GM23338 (cell line): ENCODE measurements around the gene SPRY1. TPM values are rescaled to one million over a fixed set of nuclear protein-coding genes. Genes with fewer than 3 reads are reported as not detected.
A peak's percentile ranks its signal among the peaks of the same experiment; 100 is the strongest.

Source experiments
- ATAC-seq: fragments of 200-7000 bp; cut with Tn5 transposase; 3 replicates; pipeline ENCODE4 v1.9.1; 2020
- DNase-seq: peaks from one replicate; pipeline ENCODE4 v3.0.0-alpha.2; 2015; ENCODE audit warnings: low spot score
- H2AFZ ChIP-seq: fragments of 200-600 bp; sonication (generic); 2 replicates; pipeline ENCODE4 v1.8.0; 2016; ENCODE audit warnings: antibody characterized with exemption, mild to moderate bottlenecking, moderate library complexity
- H3F3A ChIP-seq: fragments of 200-600 bp; sonication (generic); replicated peaks from 2 replicates; pipeline ENCODE4 v1.8.0; 2017; ENCODE audit warnings: antibody characterized with exemption, mixed run types, low read depth
- H3K27ac ChIP-seq: fragments of 200-600 bp; sonication (generic); 2 replicates; pipeline ENCODE4 v1.6.1; 2016; ENCODE audit warnings: low read depth
- H3K27me3 ChIP-seq: fragments of 200-600 bp; sonication (generic); 2 replicates; pipeline ENCODE4 v1.8.0; 2016; ENCODE audit warnings: mild to moderate bottlenecking, mixed run types, moderate library complexity; ENCODE audit not compliant: insufficient read depth
- H3K36me3 ChIP-seq: fragments of 200-600 bp; sonication (generic); 2 replicates; pipeline ENCODE4 v1.8.0; 2016; ENCODE audit warnings: mild to moderate bottlenecking; ENCODE audit not compliant: insufficient read depth
- H3K4me1 ChIP-seq: fragments of 200-600 bp; sonication (generic); 2 replicates; pipeline ENCODE4 v1.8.0; 2016; ENCODE audit warnings: mild to moderate bottlenecking, moderate library complexity; ENCODE audit not compliant: insufficient read depth
- H3K4me2 ChIP-seq: fragments of 200-600 bp; sonication (generic); 2 replicates; pipeline ENCODE4 v1.7.1; 2017; ENCODE audit warnings: mixed run types
- H3K4me3 ChIP-seq: fragments of 200-600 bp; sonication (generic); 2 replicates; pipeline ENCODE4 v1.6.1; 2016; ENCODE audit warnings: mixed run types
- H3K79me2 ChIP-seq: fragments of 200-600 bp; sonication (generic); replicated peaks from 2 replicates; pipeline ENCODE4 v1.8.0; 2017; ENCODE audit warnings: mild to moderate bottlenecking; ENCODE audit not compliant: insufficient read depth
- H3K9me2 ChIP-seq: fragments of 200-600 bp; sonication (generic); 2 replicates; pipeline ENCODE4 v1.8.0; 2017; ENCODE audit not compliant: insufficient read depth
- H4K20me1 ChIP-seq: fragments of 200-600 bp; sonication (generic); replicated peaks from 2 replicates; pipeline ENCODE4 v1.8.0; 2017; ENCODE audit warnings: mild to moderate bottlenecking; ENCODE audit not compliant: insufficient read depth
- H3K27ac Mint-ChIP-seq: 2 replicates; pipeline ENCODE4 v1.8.0; 2020; ENCODE audit warnings: inconsistent platforms, mild to moderate bottlenecking, moderate library complexity, mixed read lengths
- H3K27me3 Mint-ChIP-seq: 3 replicates; pipeline ENCODE4 v1.8.0; 2022; ENCODE audit warnings: low read depth, mild to moderate bottlenecking, moderate library complexity, mixed read lengths, inconsistent platforms; ENCODE audit not compliant: insufficient read depth, poor library complexity
- H3K36me3 Mint-ChIP-seq: 3 replicates; pipeline ENCODE4 v1.8.0; 2021; ENCODE audit warnings: low read depth, mild to moderate bottlenecking, inconsistent platforms, moderate library complexity, mixed read lengths
- H3K4me1 Mint-ChIP-seq: 3 replicates; pipeline ENCODE4 v1.8.0; 2020; ENCODE audit warnings: mild to moderate bottlenecking, inconsistent platforms, mixed read lengths
- H3K4me3 Mint-ChIP-seq: 3 replicates; pipeline ENCODE4 v1.8.0; 2021; ENCODE audit warnings: moderate library complexity, mild to moderate bottlenecking, inconsistent platforms, mixed read lengths
- H3K9me3 Mint-ChIP-seq: 3 replicates; pipeline ENCODE4 v1.8.0; 2020; ENCODE audit warnings: moderate library complexity, mild to moderate bottlenecking, inconsistent platforms, mixed read lengths
- EZH2 ChIP-seq: fragments of 200-600 bp; sonication (generic); IDR thresholded peaks from one replicate; pipeline ENCODE4 v1.8.0; 2017; ENCODE audit warnings: antibody characterized with exemption, mild to moderate bottlenecking, low read depth; ENCODE audit not compliant: unreplicated experiment
- JUNB ChIP-seq: IDR thresholded peaks from one replicate; pipeline ENCODE4 v1.6.1; 2016; ENCODE audit warnings: antibody characterized with exemption; ENCODE audit not compliant: unreplicated experiment
- polyA plus RNA-seq: library from polyadenylated mRNA; unstranded; fragments of >200 nt; fragmentation: Nextera tagmentation; extraction: Ambion mirVana; gene quantifications from 2 replicates; pipeline ENCODE4 v1.2.1, GENCODE V29; 2016
- total RNA-seq: library from RNA; depleted of rRNA; stranded (reverse); fragments of >200 nt; shearing (Covaris generic); gene quantifications from 2 replicates; pipeline ENCODE4 v1.2.3, GENCODE V29; 2014
- TF ChIP-seq, protein P1 (sequence below): fragments of 250-450 bp; sonication (Bioruptor Pico); IDR thresholded peaks from 2 replicates; pipeline ENCODE4 v1.5.0; 2020; ENCODE audit warnings: mild to moderate bottlenecking, moderate library complexity
- TF ChIP-seq, protein P2 (sequence below): IDR thresholded peaks from 2 replicates; pipeline ENCODE4 v1.6.1; 2016; ENCODE audit warnings: antibody characterized with exemption

Gene SPRY1
- total and polyA plus RNA-seq, 2 experiments from 2014 or later = 62.8 to 103 TPM

DNA sequence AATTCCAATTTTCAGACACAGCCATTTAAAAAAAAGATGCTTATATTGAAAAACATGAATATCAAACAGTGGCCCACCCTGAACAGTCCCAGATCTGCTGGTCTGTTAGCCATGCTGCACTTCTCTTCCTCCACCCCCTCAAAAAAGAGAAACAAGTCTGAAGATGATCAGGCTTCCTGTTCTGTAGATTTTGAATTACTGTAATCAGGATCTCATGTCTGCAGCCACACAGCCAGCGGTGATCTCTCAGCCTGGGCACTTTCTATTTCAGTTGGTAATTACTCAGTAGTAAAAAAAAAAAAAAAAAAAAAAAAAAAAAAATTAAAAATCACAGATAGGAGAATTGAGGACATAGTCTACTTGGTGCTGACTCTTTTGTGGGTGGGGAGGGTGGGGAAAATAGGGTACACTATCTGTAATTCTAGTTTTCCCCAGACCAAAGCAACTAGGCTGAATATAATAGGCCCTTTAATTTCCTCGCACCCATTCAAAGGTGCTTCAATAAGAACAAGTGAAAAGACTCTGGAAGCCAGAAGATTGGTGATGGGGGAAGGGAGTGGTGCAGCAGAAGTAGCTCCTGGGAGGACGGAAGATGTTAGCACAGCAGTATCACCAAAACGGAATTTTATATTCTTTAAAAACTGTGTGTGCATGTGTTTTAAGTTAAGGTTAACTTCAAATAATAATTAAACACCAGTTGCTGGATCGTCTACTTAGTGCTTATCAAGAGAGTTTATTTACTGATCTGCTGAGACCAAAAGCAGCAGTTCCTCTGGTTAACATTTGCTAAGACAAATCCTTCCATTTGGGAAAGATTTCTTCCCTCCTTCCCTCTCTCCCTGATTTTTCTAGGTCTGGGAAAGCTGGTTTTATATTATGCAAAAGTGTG is 47.0 kb downstream of the SPRY1 start:
- Histone ChIP-seq H2AFZ (peak overlapping the region; percentile 43; the same call in 1 of the 2 replicates), H3K4me1 (peaks cover 15% of the 10 kb centered on the region), H3K36me3 (no peaks in the 10 kb centered on the region), H3K79me2 (no peaks in the 10 kb centered on the region), H3K4me2 (peak overlapping the region; percentile 66), H3K27ac (peak overlapping the region; percentile 72; the same call in 1 of the 2 replicates), H4K20me1 (no peaks in the 10 kb centered on the region), H3K27me3 (no peaks in the 10 kb centered on the region), H3F3A (no peaks in the 10 kb centered on the region), H3K9me2 (no peaks in the 10 kb centered on the region), H3K4me3 (peak overlapping the region; percentile 35)
- peak overlapping the region; percentile 94 for H3K27ac Mint-ChIP-seq
- peak overlapping the region; percentile 67 for H3K4me3 Mint-ChIP-seq
- no peaks in the 10 kb centered on the region; the same call in 2 of the 3 replicates for H3K9me3 Mint-ChIP-seq
- DNase-seq (peak; percentile 32), ATAC-seq (peak; percentile 78)
- peaks cover 3% of the 10 kb centered on the region; the same call in 1 of the 3 replicates for H3K36me3 Mint-ChIP-seq
- peaks cover 4% of the 10 kb centered on the region for H3K27me3 Mint-ChIP-seq
- peaks cover 27% of the 10 kb centered on the region for H3K4me1 Mint-ChIP-seq
- TF ChIP-seq, protein P1, sequence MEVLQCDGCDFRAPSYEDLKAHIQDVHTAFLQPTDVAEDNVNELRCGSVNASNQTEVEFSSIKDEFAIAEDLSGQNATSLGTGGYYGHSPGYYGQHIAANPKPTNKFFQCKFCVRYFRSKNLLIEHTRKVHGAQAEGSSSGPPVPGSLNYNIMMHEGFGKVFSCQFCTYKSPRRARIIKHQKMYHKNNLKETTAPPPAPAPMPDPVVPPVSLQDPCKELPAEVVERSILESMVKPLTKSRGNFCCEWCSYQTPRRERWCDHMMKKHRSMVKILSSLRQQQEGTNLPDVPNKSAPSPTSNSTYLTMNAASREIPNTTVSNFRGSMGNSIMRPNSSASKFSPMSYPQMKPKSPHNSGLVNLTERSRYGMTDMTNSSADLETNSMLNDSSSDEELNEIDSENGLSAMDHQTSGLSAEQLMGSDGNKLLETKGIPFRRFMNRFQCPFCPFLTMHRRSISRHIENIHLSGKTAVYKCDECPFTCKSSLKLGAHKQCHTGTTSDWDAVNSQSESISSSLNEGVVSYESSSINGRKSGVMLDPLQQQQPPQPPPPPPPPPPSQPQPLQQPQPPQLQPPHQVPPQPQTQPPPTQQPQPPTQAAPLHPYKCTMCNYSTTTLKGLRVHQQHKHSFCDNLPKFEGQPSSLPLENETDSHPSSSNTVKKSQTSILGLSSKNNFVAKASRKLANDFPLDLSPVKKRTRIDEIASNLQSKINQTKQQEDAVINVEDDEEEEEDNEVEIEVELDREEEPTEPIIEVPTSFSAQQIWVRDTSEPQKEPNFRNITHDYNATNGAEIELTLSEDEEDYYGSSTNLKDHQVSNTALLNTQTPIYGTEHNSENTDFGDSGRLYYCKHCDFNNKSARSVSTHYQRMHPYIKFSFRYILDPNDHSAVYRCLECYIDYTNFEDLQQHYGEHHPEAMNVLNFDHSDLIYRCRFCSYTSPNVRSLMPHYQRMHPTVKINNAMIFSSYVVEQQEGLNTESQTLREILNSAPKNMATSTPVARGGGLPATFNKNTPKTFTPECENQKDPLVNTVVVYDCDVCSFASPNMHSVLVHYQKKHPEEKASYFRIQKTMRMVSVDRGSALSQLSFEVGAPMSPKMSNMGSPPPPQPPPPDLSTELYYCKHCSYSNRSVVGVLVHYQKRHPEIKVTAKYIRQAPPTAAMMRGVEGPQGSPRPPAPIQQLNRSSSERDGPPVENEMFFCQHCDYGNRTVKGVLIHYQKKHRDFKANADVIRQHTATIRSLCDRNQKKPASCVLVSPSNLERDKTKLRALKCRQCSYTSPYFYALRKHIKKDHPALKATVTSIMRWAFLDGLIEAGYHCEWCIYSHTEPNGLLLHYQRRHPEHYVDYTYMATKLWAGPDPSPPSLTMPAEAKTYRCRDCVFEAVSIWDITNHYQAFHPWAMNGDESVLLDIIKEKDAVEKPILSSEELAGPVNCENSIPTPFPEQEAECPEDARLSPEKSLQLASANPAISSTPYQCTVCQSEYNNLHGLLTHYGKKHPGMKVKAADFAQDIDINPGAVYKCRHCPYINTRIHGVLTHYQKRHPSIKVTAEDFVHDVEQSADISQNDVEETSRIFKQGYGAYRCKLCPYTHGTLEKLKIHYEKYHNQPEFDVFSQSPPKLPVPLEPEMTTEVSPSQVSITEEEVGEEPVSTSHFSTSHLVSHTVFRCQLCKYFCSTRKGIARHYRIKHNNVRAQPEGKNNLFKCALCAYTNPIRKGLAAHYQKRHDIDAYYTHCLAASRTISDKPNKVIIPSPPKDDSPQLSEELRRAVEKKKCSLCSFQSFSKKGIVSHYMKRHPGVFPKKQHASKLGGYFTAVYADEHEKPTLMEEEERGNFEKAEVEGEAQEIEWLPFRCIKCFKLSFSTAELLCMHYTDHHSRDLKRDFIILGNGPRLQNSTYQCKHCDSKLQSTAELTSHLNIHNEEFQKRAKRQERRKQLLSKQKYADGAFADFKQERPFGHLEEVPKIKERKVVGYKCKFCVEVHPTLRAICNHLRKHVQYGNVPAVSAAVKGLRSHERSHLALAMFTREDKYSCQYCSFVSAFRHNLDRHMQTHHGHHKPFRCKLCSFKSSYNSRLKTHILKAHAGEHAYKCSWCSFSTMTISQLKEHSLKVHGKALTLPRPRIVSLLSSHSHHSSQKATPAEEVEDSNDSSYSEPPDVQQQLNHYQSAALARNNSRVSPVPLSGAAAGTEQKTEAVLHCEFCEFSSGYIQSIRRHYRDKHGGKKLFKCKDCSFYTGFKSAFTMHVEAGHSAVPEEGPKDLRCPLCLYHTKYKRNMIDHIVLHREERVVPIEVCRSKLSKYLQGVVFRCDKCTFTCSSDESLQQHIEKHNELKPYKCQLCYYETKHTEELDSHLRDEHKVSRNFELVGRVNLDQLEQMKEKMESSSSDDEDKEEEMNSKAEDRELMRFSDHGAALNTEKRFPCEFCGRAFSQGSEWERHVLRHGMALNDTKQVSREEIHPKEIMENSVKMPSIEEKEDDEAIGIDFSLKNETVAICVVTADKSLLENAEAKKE (CRISPR knock-in tag) = peak; percentile 40; the same call in 1 of the 2 replicates
- TF ChIP-seq JUNB = no peak
- no peak for TF ChIP-seq EZH2
- TF ChIP-seq, protein P2, sequence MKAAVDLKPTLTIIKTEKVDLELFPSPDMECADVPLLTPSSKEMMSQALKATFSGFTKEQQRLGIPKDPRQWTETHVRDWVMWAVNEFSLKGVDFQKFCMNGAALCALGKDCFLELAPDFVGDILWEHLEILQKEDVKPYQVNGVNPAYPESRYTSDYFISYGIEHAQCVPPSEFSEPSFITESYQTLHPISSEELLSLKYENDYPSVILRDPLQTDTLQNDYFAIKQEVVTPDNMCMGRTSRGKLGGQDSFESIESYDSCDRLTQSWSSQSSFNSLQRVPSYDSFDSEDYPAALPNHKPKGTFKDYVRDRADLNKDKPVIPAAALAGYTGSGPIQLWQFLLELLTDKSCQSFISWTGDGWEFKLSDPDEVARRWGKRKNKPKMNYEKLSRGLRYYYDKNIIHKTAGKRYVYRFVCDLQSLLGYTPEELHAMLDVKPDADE = no peak
